SU-DHL-6 (cell line): Measurements from ENCODE around the gene TBC1D3I.
"Not testable (repeated sequence)": the region's sequence is repeated elsewhere in the genome, so short reads cannot be mapped to it uniquely, and the experiment has no call there.

ENCODE experiments used
- CTCF ChIP-seq: fragments of 200-600 bp; sonication (generic); IDR thresholded peaks from one replicate; pipeline ENCODE4 v1.5.1; 2017; ENCODE audit warnings: antibody characterized with exemption, mild to moderate bottlenecking, low read length, moderate library complexity; ENCODE audit not compliant: insufficient read depth, poor library complexity, severe bottlenecking
- EZH2phosphoT487 ChIP-seq: fragments of 200-600 bp; sonication (generic), shearing (Covaris generic); conservative IDR thresholded peaks from 2 replicates; pipeline ENCODE4 v1.6.1; 2018; ENCODE audit warnings: mild to moderate bottlenecking, antibody characterized with exemption, low read length, moderate library complexity, mixed read lengths

- TF ChIP-seq CTCF, EZH2phosphoT487: not testable (repeated sequence)
These were observed 41.4 kb downstream of the TBC1D3I start for GRCh38 chr17:36222967-36223366.
